Activated CD8-positive, alpha-beta memory T cell treated with anti-CD3 and anti-CD28 coated beads for 1 hour (primary cell): ENCODE measurements around the gene PXMP2.

Source experiments
- DNase-seq, 2 donors: peaks; one replicate each; pipeline ENCODE4 v3.0.0-alpha.2; 2020; ENCODE audit warnings: low read depth in 1 of 2; ENCODE audit errors: extremely low read depth in 1 of 2

The PXMP2 gene

GRCh38 chr12:132720606-132721345 lies 33.4 kb downstream of the PXMP2 start:
- DNase-seq: no peak

- DNase-seq: no peak
Measured at GRCh38 chr12:132723015-132723763, 35.8 kb downstream of the PXMP2 start.

GRCh38 chr12:132723764-132724140 lies 36.4 kb downstream of the PXMP2 start:
- DNase-seq: no peak

- DNase-seq: no peak
Measured at GRCh38 chr12:132724506-132725241, 37.3 kb downstream of the PXMP2 start.

GRCh38 chr12:132726386-132726785 lies 39.0 kb downstream of the PXMP2 start:
- DNase-seq: no peak

GRCh38 chr12:132727091-132727794 lies 39.9 kb downstream of the PXMP2 start:
- no peak for DNase-seq

- DNase-seq: no peak
Measured at GRCh38 chr12:132728502-132728901, 41.1 kb downstream of the PXMP2 start.

- DNase-seq: no peak
Measured at GRCh38 chr12:132729541-132730320, 42.3 kb downstream of the PXMP2 start.

- no peak for DNase-seq
Measured at GRCh38 chr12:132730353-132730752, 43.0 kb downstream of the PXMP2 start.

GRCh38 chr12:132731574-132731973 lies 44.2 kb downstream of the PXMP2 start:
- no peak for DNase-seq

GRCh38 chr12:132734206-132734605 lies 46.8 kb downstream of the PXMP2 start:
- DNase-seq: no peak

- no peak for DNase-seq
Measured at GRCh38 chr12:132735496-132735895, 48.1 kb downstream of the PXMP2 start.

- DNase-seq: no peak
Measured at GRCh38 chr12:132736378-132736777, 49.0 kb downstream of the PXMP2 start.

- DNase-seq: no peak
Measured at GRCh38 chr12:132736913-132737312, 49.5 kb downstream of the PXMP2 start.

GRCh38 chr12:132739600-132740312 lies 52.4 kb downstream of the PXMP2 start:
- no peak for DNase-seq

- no peak for DNase-seq
Measured at GRCh38 chr12:132740313-132740646, 52.9 kb downstream of the PXMP2 start.

GRCh38 chr12:132740652-132741051 lies 53.3 kb downstream of the PXMP2 start:
- DNase-seq: no peak

- no peak for DNase-seq
Measured at GRCh38 chr12:132741620-132742019, 54.2 kb downstream of the PXMP2 start.

GRCh38 chr12:132743831-132744230 lies 56.4 kb downstream of the PXMP2 start:
- DNase-seq: no peak

GRCh38 chr12:132746613-132747012 lies 59.2 kb downstream of the PXMP2 start:
- no peak for DNase-seq
